ENCODE results near the gene PDE3A.

DNA sequence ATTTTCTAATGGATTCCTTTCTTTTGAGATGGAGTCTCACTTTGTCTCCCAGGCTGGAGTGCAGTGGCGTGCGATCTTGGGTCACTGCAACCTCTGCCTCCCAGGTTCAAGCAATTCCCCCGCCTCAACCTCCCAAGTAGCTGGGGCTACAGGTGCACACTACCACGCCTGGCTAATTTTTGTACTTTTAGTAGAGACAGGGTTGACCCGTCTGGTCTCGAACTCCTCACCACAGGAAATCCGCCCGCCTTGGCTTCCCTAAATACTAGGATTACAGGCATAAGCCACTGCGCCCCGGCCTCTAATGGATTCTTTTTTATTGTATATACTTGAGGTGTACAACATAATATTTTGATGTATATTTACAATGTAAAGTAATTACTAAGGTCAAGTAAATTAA, 186.7 kb downstream of the PDE3A start:
- TF ChIP-seq EZH2 (IDR thresholded peaks at IDR 0.05; ENCODE audit: borderline replicate concordance) (no peak), EZH2phosphoT487 (IDR thresholded peaks at IDR 0.05; ENCODE audit: low read depth, severe bottlenecking, unreplicated experiment) (no peak)
- TF ChIP-seq, protein P1, sequence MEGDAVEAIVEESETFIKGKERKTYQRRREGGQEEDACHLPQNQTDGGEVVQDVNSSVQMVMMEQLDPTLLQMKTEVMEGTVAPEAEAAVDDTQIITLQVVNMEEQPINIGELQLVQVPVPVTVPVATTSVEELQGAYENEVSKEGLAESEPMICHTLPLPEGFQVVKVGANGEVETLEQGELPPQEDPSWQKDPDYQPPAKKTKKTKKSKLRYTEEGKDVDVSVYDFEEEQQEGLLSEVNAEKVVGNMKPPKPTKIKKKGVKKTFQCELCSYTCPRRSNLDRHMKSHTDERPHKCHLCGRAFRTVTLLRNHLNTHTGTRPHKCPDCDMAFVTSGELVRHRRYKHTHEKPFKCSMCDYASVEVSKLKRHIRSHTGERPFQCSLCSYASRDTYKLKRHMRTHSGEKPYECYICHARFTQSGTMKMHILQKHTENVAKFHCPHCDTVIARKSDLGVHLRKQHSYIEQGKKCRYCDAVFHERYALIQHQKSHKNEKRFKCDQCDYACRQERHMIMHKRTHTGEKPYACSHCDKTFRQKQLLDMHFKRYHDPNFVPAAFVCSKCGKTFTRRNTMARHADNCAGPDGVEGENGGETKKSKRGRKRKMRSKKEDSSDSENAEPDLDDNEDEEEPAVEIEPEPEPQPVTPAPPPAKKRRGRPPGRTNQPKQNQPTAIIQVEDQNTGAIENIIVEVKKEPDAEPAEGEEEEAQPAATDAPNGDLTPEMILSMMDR (IDR thresholded peaks at IDR 0.05; ENCODE audit: poor library complexity): no peak

All from hepatocyte (in vitro differentiated cells).